Keratinocyte (primary cell): Measurements from ENCODE around the gene NF1. TPM values are rescaled to one million over a fixed set of nuclear protein-coding genes. Genes with fewer than 3 reads are reported as not detected.

Experiments used
- DNase-seq: peaks from one replicate; pipeline ENCODE4 v3.0.0-alpha.2; 2011; ENCODE audit warnings: low read depth, missing footprints, low spot score
- FAIRE-seq: peaks from 2 replicates; lab custom pipeline; 2011; peaks lifted over from hg19 to GRCh38; lab: Jason Lieb, UNC
- H2AFZ ChIP-seq: 2 replicates; pipeline ENCODE4 v1.6.0; 2012; ENCODE audit warnings: low read length, control low read depth, inconsistent platforms; ENCODE audit not compliant: control insufficient read depth
- H3K27ac ChIP-seq: 2 replicates; pipeline ENCODE4 v1.5.1; 2011; ENCODE audit warnings: low read length; ENCODE audit not compliant: control insufficient read depth, insufficient read depth
- H3K27me3 ChIP-seq: 3 replicates; pipeline ENCODE4 v1.6.0; 2011; ENCODE audit warnings: low read length; ENCODE audit not compliant: control insufficient read depth, insufficient read depth; ENCODE audit errors: extremely low read depth
- H3K36me3 ChIP-seq, 2 experiments: 2 replicates in 1 of 2; 3 replicates in 1 of 2; pipeline ENCODE4 v1.5.1; 2011; ENCODE audit warnings: low read length in 2 of 2, mild to moderate bottlenecking in 1 of 2; ENCODE audit not compliant: control insufficient read depth in 2 of 2, insufficient read depth in 2 of 2; ENCODE audit errors: extremely low read depth in 1 of 2
- H3K4me1 ChIP-seq: 3 replicates; pipeline ENCODE4 v1.5.1; 2011; ENCODE audit warnings: low read length; ENCODE audit not compliant: control insufficient read depth, insufficient read depth; ENCODE audit errors: extremely low read depth
- H3K4me2 ChIP-seq: 3 replicates; pipeline ENCODE4 v1.6.0; 2011; ENCODE audit warnings: low read depth, low read length; ENCODE audit not compliant: control insufficient read depth, insufficient read depth; ENCODE audit errors: extremely low read depth
- H3K4me3 ChIP-seq, 3 experiments: fragments of 200-600 bp in 1 of 3; sonication (generic) in 1 of 3; 2 replicates in 2 of 3; 3 replicates in 1 of 3; pipeline ENCODE4 v1.5.1; 2011 to 2016; ENCODE audit warnings: low read length in 3 of 3, mild to moderate bottlenecking in 3 of 3, control low read depth in 2 of 3, inconsistent platforms in 1 of 3, low read depth in 1 of 3, mixed read lengths in 1 of 3, mixed run types in 1 of 3, moderate library complexity in 1 of 3; ENCODE audit not compliant: control insufficient read depth in 2 of 3, insufficient read depth in 2 of 3; ENCODE audit errors: extremely low read depth in 1 of 3
- H3K79me2 ChIP-seq: 2 replicates; pipeline ENCODE4 v1.6.0; 2012; ENCODE audit warnings: low read length; ENCODE audit not compliant: control insufficient read depth, insufficient read depth
- H3K9ac ChIP-seq: 3 replicates; pipeline ENCODE4 v1.6.0; 2011; ENCODE audit warnings: low read length; ENCODE audit not compliant: control insufficient read depth, insufficient read depth; ENCODE audit errors: extremely low read depth
- H3K9me1 ChIP-seq: 3 replicates; pipeline ENCODE4 v1.6.0; 2011; ENCODE audit warnings: low read length; ENCODE audit not compliant: control insufficient read depth, insufficient read depth; ENCODE audit errors: extremely low read depth
- H3K9me3 ChIP-seq: 2 replicates; pipeline ENCODE4 v1.5.1; 2012; ENCODE audit warnings: low read depth, low read length; ENCODE audit not compliant: control insufficient read depth
- H4K20me1 ChIP-seq: 3 replicates; pipeline ENCODE4 v1.6.0; 2011; ENCODE audit warnings: low read length; ENCODE audit not compliant: control insufficient read depth, insufficient read depth; ENCODE audit errors: extremely low read depth
- EZH2 ChIP-seq: IDR thresholded peaks from one replicate; pipeline ENCODE4 v1.6.1; 2012; ENCODE audit warnings: inconsistent platforms, mild to moderate bottlenecking, low read length, moderate library complexity
- dilution Hi-C: fragments of 300-500 bp; cut with MboI; formaldehyde crosslinking; loops from one replicate; pipeline ENCODE4 v1.7.0; 2020; ENCODE audit warnings: low sequenced_read_pairs; ENCODE audit not compliant: extremely low pct_ligation_motif_present
- polyA plus RNA-seq, 5 experiments: library from polyadenylated mRNA; depleted of rRNA in 3 of 5; stranded (reverse) in 3 of 5; stranded (forward) in 1 of 5; unstranded in 1 of 5; fragments of >200 nt; gene quantifications; 1 replicate in 1 of 5; 2 replicates in 3 of 5; 3 replicates in 1 of 5; pipeline versions ENCODE4 v1.2.1 to v1.2.3, GENCODE V29; 2011 to 2012; ENCODE audit warnings: missing spikeins in 2 of 5, low read depth in 1 of 5, low replicate concordance in 1 of 5
- TF ChIP-seq, protein P1 (sequence below), 3 experiments: IDR thresholded peaks in 1 of 3; conservative IDR thresholded peaks in 1 of 3; optimal IDR thresholded peaks in 1 of 3; 2 replicates in 2 of 3; 3 replicates in 1 of 3; pipeline versions ENCODE3 to v1.5.1; 2011; ENCODE audit warnings: low read length in 3 of 3, mild to moderate bottlenecking in 3 of 3, moderate library complexity in 2 of 3, control low read depth in 1 of 3, inconsistent platforms in 1 of 3; ENCODE audit not compliant: insufficient read depth in 2 of 3; ENCODE audit errors: extremely low read depth in 1 of 3

The NF1 gene
- polyA plus RNA-seq, 1 donor (not counting 4 experiments of a cell fraction or from before 2014, with no cell fraction given) = 26.7 TPM

DNA sequence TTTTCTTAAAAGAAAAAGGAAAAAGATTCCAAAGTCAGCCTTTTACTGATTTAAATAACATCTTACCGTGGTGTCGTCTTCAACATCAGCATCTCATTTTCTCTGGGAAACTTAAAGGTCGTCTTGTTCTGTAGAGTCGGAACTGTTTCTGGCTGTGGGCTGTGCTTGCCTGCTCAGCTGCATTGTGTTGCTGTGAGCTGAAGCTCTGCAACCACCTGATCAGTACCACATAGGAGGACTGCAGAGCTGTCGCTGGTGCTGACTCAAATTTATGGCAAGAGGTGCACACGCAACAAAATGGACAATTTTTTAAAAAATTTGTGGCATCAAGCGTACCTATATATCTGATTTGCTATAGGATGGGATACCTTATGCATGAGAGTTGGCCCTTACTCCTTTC lies 202.3 kb downstream of the NF1 start, which contains the start of gene OMG:
TSS of gene OMG (minus strand) at position 150 of the 400 bp plus-strand sequence. CDS start 908 bp downstream, outside the sequence.
- dilution Hi-C loops = no loop called here
- DNase-seq = no peak
- no peak for FAIRE-seq

DNA sequence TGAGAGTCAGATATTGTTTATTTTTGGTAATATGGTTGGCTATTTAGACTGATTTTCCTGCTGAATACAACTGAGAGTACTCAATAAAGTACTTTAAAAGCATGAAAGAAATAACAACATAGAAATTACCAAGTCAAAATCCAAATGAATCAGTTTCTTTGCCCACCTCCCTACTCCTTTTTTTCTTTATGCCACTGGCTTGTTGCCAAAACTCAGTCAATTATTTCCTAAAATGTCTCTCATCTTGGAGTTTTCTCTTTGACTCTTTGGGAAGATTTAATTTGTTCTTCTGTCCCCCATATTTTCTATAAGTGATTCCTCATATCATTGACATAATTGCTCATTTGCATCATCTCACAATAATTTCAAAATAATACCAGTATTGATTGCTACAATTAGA lies 204.8 kb downstream of the NF1 start:
- DNase-seq = no peak
- Histone ChIP-seq H3K9me1 (no peaks in the 10 kb centered on the region), H2AFZ (no peak overlapping the region), H3K9ac (no peak overlapping the region), H4K20me1 (no peaks in the 10 kb centered on the region), H3K4me2 (no peak overlapping the region), H3K27me3 (no peaks in the 10 kb centered on the region), H3K79me2 (no peaks in the 10 kb centered on the region), H3K4me3 (no peak overlapping the region), H3K27ac (no peak overlapping the region), H3K9me3 (no peaks in the 10 kb centered on the region), H3K4me1 (no peaks in the 10 kb centered on the region), H3K36me3 (peaks cover 0 to 1% of the 10 kb centered on the region in 2 experiments)
- dilution Hi-C loops = no loop called here
- FAIRE-seq = no peak
- no peak for TF ChIP-seq EZH2
- TF ChIP-seq, protein P1, sequence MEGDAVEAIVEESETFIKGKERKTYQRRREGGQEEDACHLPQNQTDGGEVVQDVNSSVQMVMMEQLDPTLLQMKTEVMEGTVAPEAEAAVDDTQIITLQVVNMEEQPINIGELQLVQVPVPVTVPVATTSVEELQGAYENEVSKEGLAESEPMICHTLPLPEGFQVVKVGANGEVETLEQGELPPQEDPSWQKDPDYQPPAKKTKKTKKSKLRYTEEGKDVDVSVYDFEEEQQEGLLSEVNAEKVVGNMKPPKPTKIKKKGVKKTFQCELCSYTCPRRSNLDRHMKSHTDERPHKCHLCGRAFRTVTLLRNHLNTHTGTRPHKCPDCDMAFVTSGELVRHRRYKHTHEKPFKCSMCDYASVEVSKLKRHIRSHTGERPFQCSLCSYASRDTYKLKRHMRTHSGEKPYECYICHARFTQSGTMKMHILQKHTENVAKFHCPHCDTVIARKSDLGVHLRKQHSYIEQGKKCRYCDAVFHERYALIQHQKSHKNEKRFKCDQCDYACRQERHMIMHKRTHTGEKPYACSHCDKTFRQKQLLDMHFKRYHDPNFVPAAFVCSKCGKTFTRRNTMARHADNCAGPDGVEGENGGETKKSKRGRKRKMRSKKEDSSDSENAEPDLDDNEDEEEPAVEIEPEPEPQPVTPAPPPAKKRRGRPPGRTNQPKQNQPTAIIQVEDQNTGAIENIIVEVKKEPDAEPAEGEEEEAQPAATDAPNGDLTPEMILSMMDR (optimal IDR thresholded peaks at IDR 0.05 in 1 of 3, IDR thresholded peaks at IDR 0.05 in 1 of 3, conservative IDR thresholded peaks at IDR 0.05 in 1 of 3; ENCODE audit: extremely low read depth in 1 of 3, insufficient read depth in 2 of 3, low read length in 3 of 3) = no peak

More for the DNA sequence above, 202.3 kb downstream of the NF1 start, which contains the start of gene OMG:
- Histone ChIP-seq H3K9me1 (no peaks in the 10 kb centered on the region), H3K4me1 (no peaks in the 10 kb centered on the region), H3K27me3 (no peaks in the 10 kb centered on the region), H3K9me3 (no peaks in the 10 kb centered on the region), H3K27ac (no peak within 1 kb of the TSS), H3K36me3 (peaks cover 0 to 1% of the 10 kb centered on the region in 2 experiments), H3K4me2 (no peak within 1 kb of the TSS), H2AFZ (no peak within 1 kb of the TSS), H4K20me1 (no peaks in the 10 kb centered on the region), H3K9ac (no peak within 1 kb of the TSS), H3K79me2 (no peaks in the 10 kb centered on the region), H3K4me3 (no peak within 1 kb of the TSS)
- TF ChIP-seq EZH2 = no peak
- TF ChIP-seq, protein P1 (optimal IDR thresholded peaks at IDR 0.05 in 1 of 3, IDR thresholded peaks at IDR 0.05 in 1 of 3, conservative IDR thresholded peaks at IDR 0.05 in 1 of 3; ENCODE audit: extremely low read depth in 1 of 3, insufficient read depth in 2 of 3, low read length in 3 of 3) = no peak
